ENCODE measurements around the gene SUMO3.

GRCh38 chr21:44815225-44815624 lies 2.6 kb downstream of the SUMO3 start:
- TF ChIP-seq CTCF (IDR thresholded peaks at IDR 0.05; ENCODE audit: low read depth, low read length) = no peak
- TF ChIP-seq EZH2phosphoT487 (IDR thresholded peaks at IDR 0.05; ENCODE audit: low read depth) = no peak

Measured in OCI-LY3 (cell line).